Ishikawa (cell line): Measurements from ENCODE around the gene UBE2QL1.

ENCODE experiments used
- CEBPB ChIP-seq: IDR thresholded peaks from 2 replicates; pipeline ENCODE4 v1.6.1; 2012
- CREB1 ChIP-seq: IDR thresholded peaks from 2 replicates; pipeline ENCODE4 v1.6.1; 2012; ENCODE audit warnings: low read depth
- EGR1 ChIP-seq: IDR thresholded peaks from 2 replicates; pipeline ENCODE4 v1.6.1; 2012
- EP300 ChIP-seq: IDR thresholded peaks from 2 replicates; pipeline ENCODE4 v1.6.1; 2012; ENCODE audit warnings: borderline replicate concordance
- FOXM1 ChIP-seq: IDR thresholded peaks from 2 replicates; pipeline ENCODE4 v1.6.1; 2012; ENCODE audit warnings: low read depth, borderline replicate concordance
- NFIC ChIP-seq: IDR thresholded peaks from 2 replicates; pipeline ENCODE4 v1.6.1; 2012
- RAD21 ChIP-seq: IDR thresholded peaks from 2 replicates; pipeline ENCODE4 v1.6.1; 2012; ENCODE audit warnings: low read depth
- TAF1 ChIP-seq: IDR thresholded peaks from 2 replicates; pipeline ENCODE4 v1.6.1; 2012; ENCODE audit warnings: low read depth, mild to moderate bottlenecking
- TCF12 ChIP-seq: IDR thresholded peaks from 2 replicates; pipeline ENCODE4 v1.6.1; 2012; ENCODE audit warnings: low read depth
- TEAD4 ChIP-seq: IDR thresholded peaks from 2 replicates; pipeline ENCODE4 v1.6.1; 2012
- USF1 ChIP-seq: IDR thresholded peaks from 2 replicates; pipeline ENCODE4 v1.6.1; 2012
- YY1 ChIP-seq: IDR thresholded peaks from 2 replicates; pipeline ENCODE4 v1.6.1; 2012; ENCODE audit warnings: low read depth
- ZBTB7A ChIP-seq: IDR thresholded peaks from 2 replicates; pipeline ENCODE4 v1.6.1; 2012; ENCODE audit warnings: low read depth
- TF ChIP-seq, protein P1 (sequence below): IDR thresholded peaks from 2 replicates; pipeline ENCODE4 v1.6.1; 2012; ENCODE audit warnings: low read depth, mild to moderate bottlenecking
- TF ChIP-seq, protein P2 (sequence below): IDR thresholded peaks from 2 replicates; pipeline ENCODE4 v1.6.1; 2012

Gene UBE2QL1

GRCh38 chr5:6427694-6428093 lies 21.0 kb upstream of the UBE2QL1 start:
- no peak for TF ChIP-seq YY1
- TF ChIP-seq ZBTB7A = no peak
- no peak for TF ChIP-seq EGR1
- no peak for TF ChIP-seq TCF12
- no peak for TF ChIP-seq RAD21
- no peak for TF ChIP-seq CREB1
- TF ChIP-seq, protein P1, sequence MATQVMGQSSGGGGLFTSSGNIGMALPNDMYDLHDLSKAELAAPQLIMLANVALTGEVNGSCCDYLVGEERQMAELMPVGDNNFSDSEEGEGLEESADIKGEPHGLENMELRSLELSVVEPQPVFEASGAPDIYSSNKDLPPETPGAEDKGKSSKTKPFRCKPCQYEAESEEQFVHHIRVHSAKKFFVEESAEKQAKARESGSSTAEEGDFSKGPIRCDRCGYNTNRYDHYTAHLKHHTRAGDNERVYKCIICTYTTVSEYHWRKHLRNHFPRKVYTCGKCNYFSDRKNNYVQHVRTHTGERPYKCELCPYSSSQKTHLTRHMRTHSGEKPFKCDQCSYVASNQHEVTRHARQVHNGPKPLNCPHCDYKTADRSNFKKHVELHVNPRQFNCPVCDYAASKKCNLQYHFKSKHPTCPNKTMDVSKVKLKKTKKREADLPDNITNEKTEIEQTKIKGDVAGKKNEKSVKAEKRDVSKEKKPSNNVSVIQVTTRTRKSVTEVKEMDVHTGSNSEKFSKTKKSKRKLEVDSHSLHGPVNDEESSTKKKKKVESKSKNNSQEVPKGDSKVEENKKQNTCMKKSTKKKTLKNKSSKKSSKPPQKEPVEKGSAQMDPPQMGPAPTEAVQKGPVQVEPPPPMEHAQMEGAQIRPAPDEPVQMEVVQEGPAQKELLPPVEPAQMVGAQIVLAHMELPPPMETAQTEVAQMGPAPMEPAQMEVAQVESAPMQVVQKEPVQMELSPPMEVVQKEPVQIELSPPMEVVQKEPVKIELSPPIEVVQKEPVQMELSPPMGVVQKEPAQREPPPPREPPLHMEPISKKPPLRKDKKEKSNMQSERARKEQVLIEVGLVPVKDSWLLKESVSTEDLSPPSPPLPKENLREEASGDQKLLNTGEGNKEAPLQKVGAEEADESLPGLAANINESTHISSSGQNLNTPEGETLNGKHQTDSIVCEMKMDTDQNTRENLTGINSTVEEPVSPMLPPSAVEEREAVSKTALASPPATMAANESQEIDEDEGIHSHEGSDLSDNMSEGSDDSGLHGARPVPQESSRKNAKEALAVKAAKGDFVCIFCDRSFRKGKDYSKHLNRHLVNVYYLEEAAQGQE = no peak
- no peak for TF ChIP-seq USF1
- TF ChIP-seq TAF1 = no peak
- TF ChIP-seq NFIC = no peak

GRCh38 chr5:6430418-6431028 lies 18.1 kb upstream of the UBE2QL1 start:
- TF ChIP-seq, protein P1 = no peak

- TF ChIP-seq ZBTB7A = no peak
- TF ChIP-seq EGR1 = no peak
- TF ChIP-seq CEBPB = no peak
- no peak for TF ChIP-seq RAD21
- no peak for TF ChIP-seq EP300
- no peak for TF ChIP-seq CREB1
- TF ChIP-seq USF1 = no peak
- TF ChIP-seq, protein P2, sequence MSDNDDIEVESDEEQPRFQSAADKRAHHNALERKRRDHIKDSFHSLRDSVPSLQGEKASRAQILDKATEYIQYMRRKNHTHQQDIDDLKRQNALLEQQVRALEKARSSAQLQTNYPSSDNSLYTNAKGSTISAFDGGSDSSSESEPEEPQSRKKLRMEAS = no peak
- TF ChIP-seq TEAD4 = no peak
- no peak for TF ChIP-seq YY1
- no peak for TF ChIP-seq NFIC
- no peak for TF ChIP-seq TAF1
- no peak for TF ChIP-seq TCF12
- TF ChIP-seq FOXM1 = no peak
- TF ChIP-seq, protein P1 = no peak
These were observed 17.2 kb upstream of the UBE2QL1 start for GRCh38 chr5:6431214-6432195.

GRCh38 chr5:6432206-6432605 lies 16.5 kb upstream of the UBE2QL1 start:
- TF ChIP-seq RAD21 = no peak

DNA sequence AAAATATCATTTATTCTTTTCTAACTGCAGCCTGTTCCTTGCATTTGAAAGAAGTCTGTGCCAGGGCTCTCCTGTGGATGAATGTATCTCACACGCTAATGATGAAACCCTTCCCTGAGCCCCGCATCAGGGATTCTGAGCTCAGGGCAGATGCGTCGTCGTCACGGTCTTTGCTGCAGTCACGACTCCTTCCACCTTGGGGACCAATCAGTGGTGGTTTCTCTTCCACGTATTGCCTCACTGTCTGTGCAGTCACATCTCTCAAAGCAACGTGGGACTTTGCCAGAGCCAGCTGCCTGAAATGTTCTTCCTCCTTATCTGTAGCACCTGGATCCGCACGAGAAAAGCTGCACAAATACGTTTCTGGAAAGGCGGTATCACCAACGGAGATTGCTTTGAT lies 13.9 kb upstream of the UBE2QL1 start:
- TF ChIP-seq EP300 (no peak), FOXM1 (no peak), TCF12 (no peak), CEBPB (no peak), RAD21 (no peak), YY1 (no peak), USF1 (no peak), NFIC (no peak)
- TF ChIP-seq, protein P2 = no peak
- TF ChIP-seq, protein P1 = no peak
